ENCODE measurements around the gene ROBO1.

Gene ROBO1

GRCh38 chr3:78825118-78825857 is 942.5 kb downstream of the ROBO1 start:
- H3K9ac ChIP-seq (ENCODE audit: low read depth in 1 of 2, low read length in 2 of 2): no peak overlapping the region
- H3K27ac ChIP-seq (ENCODE audit: low read depth in 2 of 2, low read length in 2 of 2): no peak overlapping the region
- H3K27me3 ChIP-seq (ENCODE audit: control insufficient read depth in 2 of 2, insufficient read depth in 2 of 2, low read length in 2 of 2): no peaks in the 10 kb centered on the region
- H3K36me3 ChIP-seq (ENCODE audit: control insufficient read depth in 2 of 2, insufficient read depth in 2 of 2, low read length in 2 of 2): no peaks in the 10 kb centered on the region
- H3K4me1 ChIP-seq (ENCODE audit: control insufficient read depth in 2 of 2, insufficient read depth in 2 of 2, low read length in 2 of 2): no peaks in the 10 kb centered on the region
- H3K9me3 ChIP-seq (ENCODE audit: control insufficient read depth in 2 of 2, low read length in 2 of 2): no peaks in the 10 kb centered on the region
- H3K4me3 ChIP-seq (ENCODE audit: low read length in 2 of 2): no peak overlapping the region

GRCh38 chr3:78823859-78824258 is 943.9 kb downstream of the ROBO1 start:
- no peaks in the 10 kb centered on the region for H3K36me3 ChIP-seq (ENCODE audit: control insufficient read depth in 2 of 2, insufficient read depth in 2 of 2, low read length in 2 of 2)
- no peak overlapping the region for H3K4me3 ChIP-seq (ENCODE audit: low read length in 2 of 2)
- H3K9ac ChIP-seq (ENCODE audit: low read depth in 1 of 2, low read length in 2 of 2): no peak overlapping the region
- H3K27ac ChIP-seq (ENCODE audit: low read depth in 2 of 2, low read length in 2 of 2): no peak overlapping the region
- H3K4me1 ChIP-seq (ENCODE audit: control insufficient read depth in 2 of 2, insufficient read depth in 2 of 2, low read length in 2 of 2): no peaks in the 10 kb centered on the region
- H3K9me3 ChIP-seq (ENCODE audit: control insufficient read depth in 2 of 2, low read length in 2 of 2): no peaks in the 10 kb centered on the region
- H3K27me3 ChIP-seq (ENCODE audit: control insufficient read depth in 2 of 2, insufficient read depth in 2 of 2, low read length in 2 of 2): no peaks in the 10 kb centered on the region

- Histone ChIP-seq H3K4me1 (ENCODE audit: control insufficient read depth in 2 of 2, insufficient read depth in 2 of 2, low read length in 2 of 2) (no peaks in the 10 kb centered on the region), H3K27me3 (ENCODE audit: control insufficient read depth in 2 of 2, insufficient read depth in 2 of 2, low read length in 2 of 2) (no peaks in the 10 kb centered on the region), H3K9me3 (ENCODE audit: control insufficient read depth in 2 of 2, low read length in 2 of 2) (no peaks in the 10 kb centered on the region), H3K36me3 (ENCODE audit: control insufficient read depth in 2 of 2, insufficient read depth in 2 of 2, low read length in 2 of 2) (no peaks in the 10 kb centered on the region), H3K27ac (ENCODE audit: low read depth in 2 of 2, low read length in 2 of 2) (no peak overlapping the region), H3K4me3 (ENCODE audit: low read length in 2 of 2) (no peak overlapping the region), H3K9ac (ENCODE audit: low read depth in 1 of 2, low read length in 2 of 2) (no peak overlapping the region)
Observed at GRCh38 chr3:78823434-78823833, 944.4 kb downstream of the ROBO1 start.

- no peak overlapping the region for H3K4me3 ChIP-seq (ENCODE audit: low read length in 2 of 2)
- H3K36me3 ChIP-seq (ENCODE audit: control insufficient read depth in 2 of 2, insufficient read depth in 2 of 2, low read length in 2 of 2): no peaks in the 10 kb centered on the region
- no peak overlapping the region for H3K9ac ChIP-seq (ENCODE audit: low read depth in 1 of 2, low read length in 2 of 2)
- no peak overlapping the region for H3K27ac ChIP-seq (ENCODE audit: low read depth in 2 of 2, low read length in 2 of 2)
- H3K9me3 ChIP-seq (ENCODE audit: control insufficient read depth in 2 of 2, low read length in 2 of 2): no peaks in the 10 kb centered on the region
- H3K4me1 ChIP-seq (ENCODE audit: control insufficient read depth in 2 of 2, insufficient read depth in 2 of 2, low read length in 2 of 2): no peaks in the 10 kb centered on the region
- H3K27me3 ChIP-seq (ENCODE audit: control insufficient read depth in 2 of 2, insufficient read depth in 2 of 2, low read length in 2 of 2): no peaks in the 10 kb centered on the region
Observed at GRCh38 chr3:78822726-78823125, 945.1 kb downstream of the ROBO1 start.

DNA sequence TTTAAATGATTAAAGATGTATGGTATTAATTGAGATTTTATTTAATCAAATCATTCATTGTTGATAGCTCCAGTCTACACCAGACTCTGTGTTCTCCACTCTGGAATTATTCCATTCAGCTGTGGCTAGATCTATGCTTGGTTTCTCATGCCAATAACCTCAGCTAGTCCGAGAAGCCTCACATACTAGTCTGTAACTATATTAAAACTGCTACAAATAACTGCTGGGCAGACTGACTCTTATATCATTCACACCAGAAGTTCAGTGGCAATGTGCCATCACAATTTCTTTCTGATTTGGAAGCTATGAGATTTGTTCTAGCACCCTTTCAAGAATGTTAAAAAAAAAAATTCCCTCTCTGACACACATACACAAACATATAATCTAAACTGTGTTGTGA is 947.3 kb downstream of the ROBO1 start:
- Histone ChIP-seq H3K36me3 (ENCODE audit: control insufficient read depth in 2 of 2, insufficient read depth in 2 of 2, low read length in 2 of 2) (no peaks in the 10 kb centered on the region), H3K9me3 (ENCODE audit: control insufficient read depth in 2 of 2, low read length in 2 of 2) (no peaks in the 10 kb centered on the region), H3K4me1 (ENCODE audit: control insufficient read depth in 2 of 2, insufficient read depth in 2 of 2, low read length in 2 of 2) (no peaks in the 10 kb centered on the region), H3K27me3 (ENCODE audit: control insufficient read depth in 2 of 2, insufficient read depth in 2 of 2, low read length in 2 of 2) (no peaks in the 10 kb centered on the region), H3K9ac (ENCODE audit: low read depth in 1 of 2, low read length in 2 of 2) (no peak overlapping the region), H3K4me3 (ENCODE audit: low read length in 2 of 2) (no peak overlapping the region), H3K27ac (ENCODE audit: low read depth in 2 of 2, low read length in 2 of 2) (no peak overlapping the region)

DNA sequence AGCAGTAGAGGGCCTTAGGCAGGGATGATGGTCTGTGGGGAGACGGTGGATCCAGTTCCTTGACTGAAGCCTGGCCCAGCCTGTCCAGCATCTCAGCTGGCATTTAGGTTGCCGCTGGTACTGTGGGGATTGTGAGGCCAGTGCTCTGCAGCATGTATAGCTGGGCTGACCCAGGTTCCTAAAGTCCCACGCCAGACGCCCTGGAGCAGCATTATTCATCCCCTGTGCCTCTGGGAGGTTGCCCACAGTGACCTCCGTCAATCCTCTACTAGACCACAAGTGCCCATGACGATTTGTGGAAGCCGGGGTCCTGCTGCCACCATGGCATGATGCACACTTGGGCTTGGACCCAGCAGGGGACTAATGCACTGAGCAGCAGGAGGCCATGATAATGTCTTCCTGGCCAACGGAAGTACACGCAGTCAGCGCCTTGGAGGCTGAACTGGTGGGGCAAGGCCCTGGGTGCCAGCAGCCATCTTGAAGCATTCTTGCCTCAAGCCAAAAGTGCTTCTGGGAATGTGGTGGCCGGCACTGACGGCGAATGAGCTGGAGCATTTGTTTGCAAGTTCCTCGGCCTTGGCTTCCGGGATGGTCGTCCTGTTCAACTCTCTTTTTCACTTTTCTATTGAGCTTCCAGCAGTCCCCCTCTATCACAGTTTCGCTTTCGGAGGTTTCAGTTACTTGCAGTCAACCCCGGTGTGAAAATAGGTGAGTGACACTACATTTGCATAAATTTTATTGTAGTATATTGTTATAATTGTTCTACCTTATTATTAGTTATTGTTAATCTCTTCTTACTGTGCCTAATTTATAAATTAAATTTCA is 949.4 kb downstream of the ROBO1 start:
- Histone ChIP-seq H3K27me3 (ENCODE audit: control insufficient read depth in 2 of 2, insufficient read depth in 2 of 2, low read length in 2 of 2) (no peaks in the 10 kb centered on the region), H3K9ac (ENCODE audit: low read depth in 1 of 2, low read length in 2 of 2) (no peak overlapping the region), H3K4me3 (ENCODE audit: low read length in 2 of 2) (no peak overlapping the region), H3K4me1 (ENCODE audit: control insufficient read depth in 2 of 2, insufficient read depth in 2 of 2, low read length in 2 of 2) (no peaks in the 10 kb centered on the region), H3K36me3 (ENCODE audit: control insufficient read depth in 2 of 2, insufficient read depth in 2 of 2, low read length in 2 of 2) (no peaks in the 10 kb centered on the region), H3K27ac (ENCODE audit: low read depth in 2 of 2, low read length in 2 of 2) (no peak overlapping the region), H3K9me3 (ENCODE audit: control insufficient read depth in 2 of 2, low read length in 2 of 2) (no peaks in the 10 kb centered on the region)

DNA sequence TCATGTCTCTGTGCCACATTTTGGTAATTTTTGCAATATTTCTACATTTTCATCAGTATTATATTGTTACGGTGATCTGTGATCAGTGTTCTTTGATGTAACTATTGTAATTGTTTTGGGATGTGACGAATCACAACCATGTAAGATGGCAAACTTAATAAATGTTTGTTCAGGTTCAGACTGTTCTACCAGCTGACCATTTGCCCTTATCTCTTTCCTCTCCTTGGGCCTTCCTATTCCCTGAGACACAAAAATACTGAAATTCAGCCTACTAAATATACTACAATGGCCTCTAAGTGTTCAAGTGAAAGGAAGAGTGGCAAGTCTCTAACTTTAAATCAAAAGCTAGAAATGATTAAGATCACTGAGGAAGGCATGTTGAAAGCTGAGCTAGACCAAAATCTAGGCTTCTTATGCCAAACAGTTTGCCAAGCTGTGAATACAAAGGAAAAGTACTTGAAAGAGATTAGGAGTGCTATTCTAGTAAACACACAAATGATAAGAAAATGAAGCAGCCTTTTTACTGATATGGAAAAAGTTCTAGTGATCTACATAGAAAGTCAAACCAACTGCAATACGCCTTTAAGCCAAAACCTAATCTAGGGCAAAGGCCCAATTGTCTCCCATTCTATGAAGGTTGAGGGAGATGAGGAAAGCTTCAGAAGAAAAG is 952.8 kb downstream of the ROBO1 start:
- Histone ChIP-seq H3K27ac (ENCODE audit: low read depth in 2 of 2, low read length in 2 of 2) (no peak overlapping the region), H3K36me3 (ENCODE audit: control insufficient read depth in 2 of 2, insufficient read depth in 2 of 2, low read length in 2 of 2) (no peaks in the 10 kb centered on the region), H3K4me3 (ENCODE audit: low read length in 2 of 2) (no peak overlapping the region), H3K4me1 (ENCODE audit: control insufficient read depth in 2 of 2, insufficient read depth in 2 of 2, low read length in 2 of 2) (no peaks in the 10 kb centered on the region), H3K9me3 (ENCODE audit: control insufficient read depth in 2 of 2, low read length in 2 of 2) (no peaks in the 10 kb centered on the region), H3K9ac (ENCODE audit: low read depth in 1 of 2, low read length in 2 of 2) (no peak overlapping the region), H3K27me3 (ENCODE audit: control insufficient read depth in 2 of 2, insufficient read depth in 2 of 2, low read length in 2 of 2) (no peaks in the 10 kb centered on the region)

GRCh38 chr3:78812166-78812565 is 955.6 kb downstream of the ROBO1 start:
- Histone ChIP-seq H3K27me3 (ENCODE audit: control insufficient read depth in 2 of 2, insufficient read depth in 2 of 2, low read length in 2 of 2) (no peaks in the 10 kb centered on the region), H3K9me3 (ENCODE audit: control insufficient read depth in 2 of 2, low read length in 2 of 2) (no peaks in the 10 kb centered on the region), H3K27ac (ENCODE audit: low read depth in 2 of 2, low read length in 2 of 2) (no peak overlapping the region), H3K4me3 (ENCODE audit: low read length in 2 of 2) (no peak overlapping the region), H3K4me1 (ENCODE audit: control insufficient read depth in 2 of 2, insufficient read depth in 2 of 2, low read length in 2 of 2) (no peaks in the 10 kb centered on the region), H3K36me3 (ENCODE audit: control insufficient read depth in 2 of 2, insufficient read depth in 2 of 2, low read length in 2 of 2) (no peaks in the 10 kb centered on the region), H3K9ac (ENCODE audit: low read depth in 1 of 2, low read length in 2 of 2) (no peak overlapping the region)

GRCh38 chr3:78809966-78810365 is 957.8 kb downstream of the ROBO1 start:
- H3K4me3 ChIP-seq (ENCODE audit: low read length in 2 of 2): no peak overlapping the region
- H3K4me1 ChIP-seq (ENCODE audit: control insufficient read depth in 2 of 2, insufficient read depth in 2 of 2, low read length in 2 of 2): no peaks in the 10 kb centered on the region
- no peak overlapping the region for H3K9ac ChIP-seq (ENCODE audit: low read depth in 1 of 2, low read length in 2 of 2)
- H3K27me3 ChIP-seq (ENCODE audit: control insufficient read depth in 2 of 2, insufficient read depth in 2 of 2, low read length in 2 of 2): no peaks in the 10 kb centered on the region
- H3K27ac ChIP-seq (ENCODE audit: low read depth in 2 of 2, low read length in 2 of 2): no peak overlapping the region
- no peaks in the 10 kb centered on the region for H3K36me3 ChIP-seq (ENCODE audit: control insufficient read depth in 2 of 2, insufficient read depth in 2 of 2, low read length in 2 of 2)
- H3K9me3 ChIP-seq (ENCODE audit: control insufficient read depth in 2 of 2, low read length in 2 of 2): no peaks in the 10 kb centered on the region

Data from mucosa of rectum (tissue), 2 donors.